ENCODE measurements around the gene RBM33. TPM values are rescaled to one million over a fixed set of nuclear protein-coding genes. Genes with fewer than 3 reads are reported as not detected.

Gene RBM33
- total and polyA plus RNA-seq, 2 of the 13 experiments (the other 11 are each of a cell fraction or from before 2014, with no cell fraction given), result 12.4 to 28.9 TPM

DNA sequence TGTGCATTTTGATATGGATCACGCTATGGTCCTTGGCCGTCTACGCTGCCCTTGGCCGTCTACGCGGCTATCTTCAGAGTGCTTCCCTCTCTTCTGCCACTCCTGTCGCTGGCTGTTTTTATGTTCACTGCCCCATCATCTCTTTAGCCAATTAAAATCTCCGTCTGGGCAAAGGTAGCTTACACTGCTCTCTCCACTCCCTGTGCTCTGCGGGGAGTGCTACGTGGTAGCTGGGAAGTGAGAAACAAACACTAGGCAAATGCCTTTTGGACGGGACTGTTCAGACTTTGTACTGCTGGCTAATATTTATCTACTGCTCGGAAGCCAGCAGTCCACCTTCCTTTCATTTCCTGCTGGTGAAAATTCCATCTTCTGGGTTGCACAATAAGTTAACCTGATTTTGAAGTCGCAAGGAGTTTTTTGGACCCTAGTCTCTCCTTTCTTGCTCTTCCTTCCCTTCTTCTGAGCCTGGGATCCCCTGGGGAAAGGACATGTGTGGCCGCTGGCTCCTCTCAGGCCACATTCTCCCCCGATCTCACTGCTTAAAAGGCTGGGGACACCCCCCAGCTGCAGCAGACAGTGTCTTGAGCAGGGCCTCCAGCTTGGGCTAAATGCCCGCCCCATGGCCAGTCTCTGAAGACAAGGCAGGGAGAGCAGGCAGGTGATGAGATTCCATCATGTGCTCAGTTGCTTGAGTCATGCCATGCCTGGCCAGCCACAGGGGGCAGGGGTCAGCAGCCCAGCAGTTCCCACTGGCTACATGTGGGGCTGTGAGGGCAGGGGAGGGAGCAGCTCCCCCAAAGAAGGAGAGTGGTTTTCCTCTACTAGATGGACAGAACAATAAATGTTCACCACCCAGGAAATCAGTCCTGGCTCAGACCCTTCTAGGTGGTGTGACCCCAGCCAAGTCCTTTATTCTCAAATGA, 25.5 kb upstream of the RBM33 start (continued):
- 0 out of 2 replicates have a peak, but pooled peaks have one; percentile 9 for TF ChIP-seq RAD21 (CRISPR knock-in tag; IDR thresholded peaks at IDR 0.05)
- peak; percentile 80 for TF ChIP-seq NFKBIZ (CRISPR knock-in tag; IDR thresholded peaks at IDR 0.05)
- no peak for TF ChIP-seq SMARCE1 (IDR thresholded peaks at IDR 0.05; ENCODE audit: borderline replicate concordance)
- TF ChIP-seq ZEB1 (IDR thresholded peaks at IDR 0.05; ENCODE audit: insufficient replicate concordance, low read depth), result peak; percentile 74
- TF ChIP-seq ZSCAN21 (CRISPR knock-in tag; IDR thresholded peaks at IDR 0.05; ENCODE audit: borderline replicate concordance), result no peak
- no peak for TF ChIP-seq CBX2 (IDR thresholded peaks at IDR 0.05; ENCODE audit: low read depth, low read length)
- no peak for TF ChIP-seq CBX2 (CRISPR knock-in tag; IDR thresholded peaks at IDR 0.05; ENCODE audit: low read depth)
- TF ChIP-seq KLF13 (CRISPR knock-in tag; IDR thresholded peaks at IDR 0.05), result no peak
- no peak for TF ChIP-seq KLF11 (CRISPR knock-in tag; IDR thresholded peaks at IDR 0.05)
- TF ChIP-seq ZNF776 (CRISPR knock-in tag; IDR thresholded peaks at IDR 0.05), result peak; percentile 64; the same call in 1 of the 2 replicates
- peak; percentile 47; the same call in 1 of the 2 replicates for TF ChIP-seq KDM5B (CRISPR knock-in tag; IDR thresholded peaks at IDR 0.05; ENCODE audit: borderline replicate concordance)
- TF ChIP-seq ZFP82 (CRISPR knock-in tag; IDR thresholded peaks at IDR 0.05; ENCODE audit: borderline replicate concordance), result no peak
- TF ChIP-seq, protein P1, sequence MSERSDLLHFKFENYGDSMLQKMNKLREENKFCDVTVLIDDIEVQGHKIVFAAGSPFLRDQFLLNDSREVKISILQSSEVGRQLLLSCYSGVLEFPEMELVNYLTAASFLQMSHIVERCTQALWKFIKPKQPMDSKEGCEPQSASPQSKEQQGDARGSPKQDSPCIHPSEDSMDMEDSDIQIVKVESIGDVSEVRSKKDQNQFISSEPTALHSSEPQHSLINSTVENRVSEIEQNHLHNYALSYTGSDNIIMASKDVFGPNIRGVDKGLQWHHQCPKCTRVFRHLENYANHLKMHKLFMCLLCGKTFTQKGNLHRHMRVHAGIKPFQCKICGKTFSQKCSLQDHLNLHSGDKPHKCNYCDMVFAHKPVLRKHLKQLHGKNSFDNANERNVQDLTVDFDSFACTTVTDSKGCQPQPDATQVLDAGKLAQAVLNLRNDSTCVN (CRISPR knock-in tag; IDR thresholded peaks at IDR 0.05; ENCODE audit: borderline replicate concordance), result no peak; the same call in 1 of the 2 replicates
- no peak for TF ChIP-seq SMAD9 (CRISPR knock-in tag; IDR thresholded peaks at IDR 0.05)
- TF ChIP-seq DPF2 (CRISPR knock-in tag; IDR thresholded peaks at IDR 0.05; ENCODE audit: borderline replicate concordance, low read depth), result peak; percentile 53; the same call in 1 of the 2 replicates
- TF ChIP-seq TCF7L2 (IDR thresholded peaks at IDR 0.05; ENCODE audit: low read depth, low read length), result no peak
- no peak for TF ChIP-seq ZNF253 (CRISPR knock-in tag; IDR thresholded peaks at IDR 0.05; ENCODE audit: borderline replicate concordance)
- TF ChIP-seq FOXJ3 (CRISPR knock-in tag; IDR thresholded peaks at IDR 0.05; ENCODE audit: borderline replicate concordance), result peak; percentile 94
- no peak for TF ChIP-seq SCMH1 (CRISPR knock-in tag; IDR thresholded peaks at IDR 0.05; ENCODE audit: borderline replicate concordance)
- TF ChIP-seq, protein P2, sequence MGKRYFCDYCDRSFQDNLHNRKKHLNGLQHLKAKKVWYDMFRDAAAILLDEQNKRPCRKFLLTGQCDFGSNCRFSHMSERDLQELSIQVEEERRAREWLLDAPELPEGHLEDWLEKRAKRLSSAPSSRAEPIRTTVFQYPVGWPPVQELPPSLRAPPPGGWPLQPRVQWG (CRISPR knock-in tag; IDR thresholded peaks at IDR 0.05; ENCODE audit: borderline replicate concordance, low read depth), result no peak
- 0 out of 2 replicates have a peak, but pooled peaks have one; percentile 37 for TF ChIP-seq ZNF615 (CRISPR knock-in tag; IDR thresholded peaks at IDR 0.05; ENCODE audit: borderline replicate concordance)
- no peak; the same call in 1 of the 2 replicates for TF ChIP-seq ZNF816 (CRISPR knock-in tag; IDR thresholded peaks at IDR 0.05; ENCODE audit: borderline replicate concordance)
- TF ChIP-seq, protein P3, sequence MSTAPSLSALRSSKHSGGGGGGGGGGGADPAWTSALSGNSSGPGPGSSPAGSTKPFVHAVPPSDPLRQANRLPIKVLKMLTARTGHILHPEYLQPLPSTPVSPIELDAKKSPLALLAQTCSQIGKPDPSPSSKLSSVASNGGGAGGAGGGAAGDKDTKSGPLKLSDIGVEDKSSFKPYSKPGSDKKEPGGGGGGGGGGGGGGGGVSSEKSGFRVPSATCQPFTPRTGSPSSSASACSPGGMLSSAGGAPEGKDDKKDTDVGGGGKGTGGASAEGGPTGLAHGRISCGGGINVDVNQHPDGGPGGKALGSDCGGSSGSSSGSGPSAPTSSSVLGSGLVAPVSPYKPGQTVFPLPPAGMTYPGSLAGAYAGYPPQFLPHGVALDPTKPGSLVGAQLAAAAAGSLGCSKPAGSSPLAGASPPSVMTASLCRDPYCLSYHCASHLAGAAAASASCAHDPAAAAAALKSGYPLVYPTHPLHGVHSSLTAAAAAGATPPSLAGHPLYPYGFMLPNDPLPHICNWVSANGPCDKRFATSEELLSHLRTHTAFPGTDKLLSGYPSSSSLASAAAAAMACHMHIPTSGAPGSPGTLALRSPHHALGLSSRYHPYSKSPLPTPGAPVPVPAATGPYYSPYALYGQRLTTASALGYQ (CRISPR knock-in tag; IDR thresholded peaks at IDR 0.05), result peak; percentile 88; the same call in 1 of the 2 replicates
- TF ChIP-seq, protein P4, sequence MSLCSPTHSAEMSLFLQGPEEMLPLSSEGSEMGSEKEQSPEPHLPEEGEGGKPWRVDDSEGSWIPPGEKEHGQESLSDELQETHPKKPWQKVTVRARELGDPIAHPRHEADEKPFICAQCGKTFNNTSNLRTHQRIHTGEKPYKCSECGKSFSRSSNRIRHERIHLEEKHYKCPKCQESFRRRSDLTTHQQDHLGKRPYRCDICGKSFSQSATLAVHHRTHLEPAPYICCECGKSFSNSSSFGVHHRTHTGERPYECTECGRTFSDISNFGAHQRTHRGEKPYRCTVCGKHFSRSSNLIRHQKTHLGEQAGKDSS (CRISPR knock-in tag; IDR thresholded peaks at IDR 0.05; ENCODE audit: borderline replicate concordance, low read depth), result peak; percentile 80
- TF ChIP-seq ZFP37 (CRISPR knock-in tag; IDR thresholded peaks at IDR 0.05; ENCODE audit: borderline replicate concordance), result no peak
